ENCODE measurements around the gene PTPRM.

The PTPRM gene

GRCh38 chr18:7871560-7872456, 304.7 kb downstream of the PTPRM start:
- DNase-seq, result no peak

DNA sequence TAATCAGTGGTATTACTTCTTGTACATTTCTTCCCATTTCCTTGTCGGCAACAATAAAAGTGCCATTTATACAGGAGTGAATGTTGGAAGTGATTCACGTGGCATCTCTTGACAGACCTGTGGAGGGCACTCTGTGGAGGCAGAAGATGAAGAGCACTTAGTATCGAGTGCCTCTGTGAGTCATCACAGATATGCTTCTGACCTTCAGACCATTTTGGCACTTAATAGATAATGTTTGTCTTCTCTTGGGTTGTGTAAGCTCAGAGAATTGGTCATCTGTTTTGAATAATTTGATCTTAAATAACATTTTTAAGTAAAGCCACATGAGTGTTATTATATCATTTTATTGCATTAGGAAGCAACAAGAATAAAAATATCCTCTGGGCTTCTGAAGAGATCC, 305.5 kb downstream of the PTPRM start:
- DNase-seq, result no peak

DNA sequence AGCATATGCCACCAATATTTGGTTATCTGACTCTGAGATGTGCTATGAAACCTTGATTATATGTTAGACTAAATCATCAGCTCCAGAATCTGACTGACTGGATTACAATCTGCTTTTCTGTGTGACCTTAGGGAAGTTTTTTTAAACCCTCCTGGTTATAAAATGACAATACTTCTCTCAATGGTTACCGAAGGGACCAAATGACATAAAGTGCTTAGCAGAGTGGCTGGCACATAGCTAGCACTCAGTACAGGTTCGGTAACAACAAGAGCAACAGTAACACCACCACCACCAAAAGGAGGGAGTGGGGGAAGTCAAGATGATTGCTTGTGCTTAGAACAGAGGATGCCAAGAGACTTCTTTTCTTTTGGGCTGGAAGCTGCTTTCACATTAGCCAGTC, 306.2 kb downstream of the PTPRM start:
- DNase-seq, result no peak

GRCh38 chr18:7876354-7877104, 309.4 kb downstream of the PTPRM start:
- no peak for DNase-seq

DNA sequence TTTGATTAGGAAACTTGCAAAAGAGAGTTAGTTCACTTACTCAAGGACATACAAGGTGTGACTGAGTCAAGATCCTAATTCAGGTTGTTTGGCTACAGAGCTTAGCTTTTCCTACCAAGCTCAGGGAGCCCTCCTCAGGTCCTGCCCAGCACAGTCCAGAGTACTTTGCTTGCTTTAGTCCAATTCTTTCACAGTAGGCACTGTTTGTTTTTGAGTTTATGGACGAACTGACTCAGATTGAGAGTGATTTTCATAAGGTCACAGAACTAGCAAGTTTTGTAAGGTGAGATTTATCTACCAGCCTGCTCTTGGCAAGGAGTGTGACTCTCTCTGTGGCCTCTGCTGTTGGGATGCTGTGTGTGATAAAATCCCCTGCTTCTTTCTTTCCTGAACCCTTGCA, 310.5 kb downstream of the PTPRM start:
- no peak for DNase-seq

- DNase-seq, result no peak
These were observed 311.4 kb downstream of the PTPRM start for GRCh38 chr18:7878265-7879211.

DNA sequence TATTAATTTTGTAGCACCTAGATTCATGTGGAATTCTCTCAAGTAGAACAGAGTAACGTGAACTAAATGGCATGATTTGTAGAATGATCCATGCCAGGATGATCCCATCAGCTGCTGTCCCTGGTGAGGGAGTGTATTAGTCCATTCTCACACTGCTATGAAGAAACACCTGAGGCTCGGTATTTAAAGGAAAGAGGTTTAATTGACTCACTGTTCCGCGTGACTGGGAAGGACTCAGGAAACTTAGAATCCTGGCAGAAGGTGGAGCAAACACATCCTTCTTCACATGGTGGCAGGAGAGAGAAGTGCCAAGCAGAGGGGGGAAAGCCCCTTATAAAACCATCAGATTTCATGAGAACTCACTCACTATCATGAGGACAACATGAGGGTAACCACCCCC, 312.6 kb downstream of the PTPRM start:
- DNase-seq, result no peak

- no peak for DNase-seq
These were observed 318.7 kb downstream of the PTPRM start for GRCh38 chr18:7885865-7886264.

GRCh38 chr18:7886436-7886835, 319.3 kb downstream of the PTPRM start:
- no peak for DNase-seq

DNA sequence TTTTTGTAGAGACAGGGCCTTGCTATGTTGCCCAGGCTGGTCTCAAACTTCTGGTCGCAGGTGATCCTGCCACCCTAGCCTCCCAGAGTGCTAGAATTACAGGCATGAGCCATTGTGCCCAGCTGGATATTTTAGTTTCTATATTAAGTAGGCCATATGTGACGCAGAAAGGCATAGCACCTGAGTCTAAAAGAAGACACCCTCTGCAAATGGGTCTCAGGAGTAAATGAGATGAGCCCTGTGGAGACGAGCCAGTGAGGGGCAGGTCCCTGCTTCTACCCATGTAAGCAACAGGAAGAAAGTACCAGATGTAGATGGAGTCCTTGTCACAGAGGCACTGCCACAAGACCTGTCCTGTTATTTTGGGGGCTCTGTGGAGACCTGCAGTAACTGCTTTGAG, 322.4 kb downstream of the PTPRM start:
- DNase-seq, result no peak

DNA sequence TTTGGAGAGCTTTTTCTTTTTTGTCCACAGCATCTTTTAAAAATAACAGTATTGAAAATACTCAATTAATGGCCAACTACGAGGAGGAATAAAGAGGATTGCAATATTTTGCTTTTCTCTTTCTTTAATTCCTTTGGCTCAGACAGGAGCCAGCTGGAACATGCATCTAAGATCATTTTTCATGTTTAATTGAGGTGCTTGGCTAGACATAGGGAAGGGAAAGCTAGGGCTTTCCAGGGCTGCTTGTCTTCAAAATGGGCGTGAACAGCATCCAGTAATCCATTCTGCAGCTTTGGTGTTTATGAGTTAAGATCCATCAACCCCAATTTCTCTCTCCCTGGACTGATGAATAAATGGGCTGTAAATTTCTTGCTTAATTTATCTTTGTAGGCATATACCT, 323.0 kb downstream of the PTPRM start:
- no peak for DNase-seq

DNA sequence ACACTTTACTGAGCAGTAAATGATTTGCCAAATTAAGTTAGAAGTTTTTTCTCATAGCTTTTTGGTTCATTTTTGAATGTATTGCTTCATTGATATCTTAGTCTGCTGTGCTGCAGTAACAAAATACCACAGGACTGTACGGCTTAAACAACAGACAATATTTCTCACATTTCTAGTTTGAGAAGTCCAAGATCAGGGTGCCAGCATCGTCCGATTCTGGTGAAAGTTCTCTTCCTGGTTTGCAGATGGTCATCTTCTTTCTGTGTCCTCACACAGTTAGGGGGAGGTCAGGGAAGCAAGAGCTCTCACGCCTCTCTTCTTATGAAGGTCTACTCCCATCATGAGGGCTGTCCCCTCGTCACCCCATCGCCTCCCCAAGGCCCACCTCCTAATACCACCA, 325.4 kb downstream of the PTPRM start:
- DNase-seq, result no peak

GRCh38 chr18:7894592-7894991, 327.5 kb downstream of the PTPRM start:
- no peak for DNase-seq

GRCh38 chr18:7895346-7895745, 328.2 kb downstream of the PTPRM start:
- no peak for DNase-seq

DNA sequence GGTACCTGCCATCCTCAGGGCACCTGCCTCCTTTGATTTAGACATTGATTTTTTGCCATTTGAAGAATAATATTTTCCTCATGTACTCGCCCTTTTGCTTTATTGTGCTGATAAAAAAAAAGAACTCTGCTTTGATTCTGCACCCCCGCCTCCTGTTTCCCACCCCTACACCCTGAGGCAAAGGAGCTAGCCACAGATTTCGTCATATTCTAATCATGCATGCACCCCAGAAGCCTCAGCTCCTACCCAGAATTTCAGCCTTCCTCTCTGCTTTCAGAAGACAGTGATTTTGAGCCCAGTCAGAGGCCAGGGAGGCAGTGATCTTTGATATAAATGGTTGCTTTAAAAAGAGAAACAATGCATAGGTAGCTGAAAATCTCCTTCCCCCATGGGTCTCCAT, 329.0 kb downstream of the PTPRM start:
- no peak for DNase-seq

DNA sequence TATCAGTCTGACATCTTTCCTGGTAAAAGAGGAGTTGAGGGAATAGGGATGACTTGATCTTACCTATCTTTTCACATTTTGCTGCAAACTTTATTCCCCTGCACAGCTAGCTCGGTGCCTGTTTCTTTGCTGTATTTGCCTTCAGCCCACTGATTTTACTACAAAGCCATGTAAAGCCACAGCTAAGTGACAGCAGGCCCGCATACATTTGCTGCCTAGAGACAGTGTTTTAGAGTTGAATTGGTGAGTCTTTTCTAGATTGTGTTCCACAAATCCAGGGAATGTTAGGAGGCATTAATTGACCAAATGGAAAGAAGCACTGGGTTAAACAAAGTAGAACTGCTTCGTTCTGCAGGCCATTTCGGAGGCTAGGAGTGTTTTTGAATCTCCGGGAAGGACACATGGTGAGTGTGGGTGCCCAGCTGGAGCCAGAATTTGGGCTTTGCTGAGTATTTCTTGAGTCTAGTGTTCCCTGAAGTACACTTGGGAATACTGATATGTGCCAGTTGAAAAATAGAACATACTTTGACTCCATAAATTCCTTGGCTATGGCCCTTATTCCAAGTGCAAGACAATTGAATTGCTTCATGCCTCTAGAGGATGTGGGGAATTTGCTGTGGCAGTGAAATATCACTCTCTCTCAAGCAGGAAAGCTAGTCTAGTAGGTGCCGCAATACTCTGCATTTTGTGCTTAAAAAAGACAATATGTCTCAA, 329.8 kb downstream of the PTPRM start:
- no peak for DNase-seq

- no peak for DNase-seq
These were observed 331.1 kb downstream of the PTPRM start for GRCh38 chr18:7898181-7898580.

DNA sequence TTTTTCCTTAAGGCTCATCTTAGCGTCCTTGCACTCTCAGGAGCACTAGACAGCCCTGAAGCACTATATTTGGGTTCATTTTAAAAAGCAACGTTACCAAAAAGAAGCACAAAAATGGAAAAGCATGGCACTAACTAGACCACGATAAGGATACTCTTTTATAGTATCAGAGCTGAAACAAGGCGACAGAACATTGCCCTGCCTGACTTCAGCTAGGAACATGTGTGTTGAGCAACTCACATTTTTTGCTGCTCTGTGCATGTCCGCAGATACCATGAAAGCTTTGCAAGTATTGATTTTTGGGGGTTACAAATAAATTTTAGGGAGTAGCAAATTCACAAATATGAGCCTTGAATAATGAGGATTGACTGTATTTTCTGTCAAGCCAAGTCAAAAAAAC, 332.0 kb downstream of the PTPRM start:
- no peak for DNase-seq

DNA sequence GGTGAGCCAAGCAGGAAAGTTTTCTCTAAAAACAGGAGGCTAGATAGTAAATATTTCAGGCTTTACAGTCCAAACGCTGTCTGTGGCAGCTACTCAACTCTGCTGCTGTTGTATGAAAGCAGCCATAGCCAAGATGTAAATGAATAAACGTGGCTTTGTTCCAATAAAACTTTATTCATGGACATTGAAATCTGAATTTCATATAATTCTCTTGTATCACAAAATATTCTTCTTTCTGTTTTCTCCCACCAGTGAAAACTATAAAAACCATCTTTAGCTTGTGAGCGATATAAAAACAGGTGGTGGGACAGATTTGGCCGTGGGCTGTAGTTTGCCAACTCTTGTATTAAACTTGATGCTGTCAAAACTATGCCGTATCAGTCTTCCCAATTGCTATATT, 333.0 kb downstream of the PTPRM start:
- DNase-seq, result no peak

GRCh38 chr18:7901657-7902056, 334.5 kb downstream of the PTPRM start:
- no peak for DNase-seq

GRCh38 chr18:7902399-7902839, 335.3 kb downstream of the PTPRM start:
- DNase-seq, result no peak

GRCh38 chr18:7904529-7904928, 337.4 kb downstream of the PTPRM start:
- no peak for DNase-seq

Measured in NCI-H1092 (cell line).